Body of pancreas (tissue), 4 donors: ENCODE results near the gene TTC33. TPM values are rescaled to one million over a fixed set of nuclear protein-coding genes. Genes with fewer than 3 reads are reported as not detected.

Experiments used
- ATAC-seq: fragments of 150-250 bp; one replicate; pipeline ENCODE4 v1.9.1; 2016
- DNase-seq, 4 donors: peaks; one replicate each; pipeline ENCODE4 v3.0.0-alpha.2; 2019
- H3K27ac ChIP-seq, 4 donors: fragments of 200-600 bp; sonication (generic); 1 replicate in 3 of 4; 2 replicates in 1 of 4; pipeline versions ENCODE4 v1.5.1 to v1.6.1; 2016 to 2019; ENCODE audit warnings: mild to moderate bottlenecking in 1 of 4, mixed read lengths in 1 of 4, moderate library complexity in 1 of 4
- H3K27me3 ChIP-seq, 2 donors: fragments of 200-600 bp; sonication (generic); one replicate each; pipeline ENCODE4 v1.6.0; 2016; ENCODE audit warnings: mild to moderate bottlenecking in 1 of 2
- H3K36me3 ChIP-seq, 2 donors: fragments of 200-600 bp; sonication (generic); replicated peaks in 1 of 2; 2 replicates each; pipeline ENCODE4 v1.5.1; 2016; ENCODE audit warnings: low read depth in 2 of 2; ENCODE audit not compliant: insufficient read depth in 1 of 2
- H3K4me1 ChIP-seq: fragments of 200-600 bp; sonication (generic); one replicate; pipeline ENCODE4 v1.6.0; 2016
- H3K4me3 ChIP-seq, 2 donors: fragments of 200-600 bp; sonication (generic); 1 replicate in 1 of 2; 2 replicates in 1 of 2; pipeline ENCODE4 v1.5.1; 2016 to 2019
- H3K9me3 ChIP-seq, 3 donors: fragments of 200-600 bp; sonication (generic); 1 replicate in 2 of 3; 2 replicates in 1 of 3; pipeline ENCODE4 v1.5.1; 2016
- POLR2A ChIP-seq, 3 donors: fragments of 450-650 bp; IDR thresholded peaks; one replicate each; pipeline ENCODE4 v1.6.1; 2016; ENCODE audit warnings: antibody characterized with exemption in 3 of 3, mild to moderate bottlenecking in 2 of 3
- WGBS, 2 donors: methylation state at CpG; one replicate each; pipeline ENCODE4 v1.1.5; 2017; 5-methylcytosine and 5-hydroxymethylcytosine counted together
- intact Hi-C: fragments of 100-400 bp; cut with DNase I; formaldehyde crosslinking; loops from one replicate; pipeline ENCODE4 v1.15.1; 2023
- total RNA-seq, 2 donors: library from RNA; depleted of rRNA; stranded (reverse); fragments of >200 nt; gene quantifications; one replicate each; pipeline ENCODE4 v1.1.0, GENCODE V29; 2016
- TF ChIP-seq, protein P1 (sequence below), 7 experiments: fragments of 450-650 bp in 4 of 7; fragments of 200-600 bp in 3 of 7; sonication (generic) in 3 of 7; IDR thresholded peaks; one replicate each; pipeline ENCODE4 v1.5.1; 2016 to 2019; ENCODE audit warnings: antibody characterized with exemption in 7 of 7

TTC33 gene, protein sequence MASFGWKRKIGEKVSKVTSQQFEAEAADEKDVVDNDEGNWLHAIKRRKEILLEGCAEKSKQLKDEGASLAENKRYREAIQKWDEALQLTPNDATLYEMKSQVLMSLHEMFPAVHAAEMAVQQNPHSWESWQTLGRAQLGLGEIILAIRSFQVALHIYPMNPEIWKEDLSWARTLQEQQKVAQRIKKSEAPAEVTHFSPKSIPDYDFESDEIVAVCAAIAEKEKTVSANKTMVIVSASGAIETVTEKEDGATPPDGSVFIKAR
- total RNA-seq, result 1 to 10 TPM; 2.3 to 9.3 TPM

DNA sequence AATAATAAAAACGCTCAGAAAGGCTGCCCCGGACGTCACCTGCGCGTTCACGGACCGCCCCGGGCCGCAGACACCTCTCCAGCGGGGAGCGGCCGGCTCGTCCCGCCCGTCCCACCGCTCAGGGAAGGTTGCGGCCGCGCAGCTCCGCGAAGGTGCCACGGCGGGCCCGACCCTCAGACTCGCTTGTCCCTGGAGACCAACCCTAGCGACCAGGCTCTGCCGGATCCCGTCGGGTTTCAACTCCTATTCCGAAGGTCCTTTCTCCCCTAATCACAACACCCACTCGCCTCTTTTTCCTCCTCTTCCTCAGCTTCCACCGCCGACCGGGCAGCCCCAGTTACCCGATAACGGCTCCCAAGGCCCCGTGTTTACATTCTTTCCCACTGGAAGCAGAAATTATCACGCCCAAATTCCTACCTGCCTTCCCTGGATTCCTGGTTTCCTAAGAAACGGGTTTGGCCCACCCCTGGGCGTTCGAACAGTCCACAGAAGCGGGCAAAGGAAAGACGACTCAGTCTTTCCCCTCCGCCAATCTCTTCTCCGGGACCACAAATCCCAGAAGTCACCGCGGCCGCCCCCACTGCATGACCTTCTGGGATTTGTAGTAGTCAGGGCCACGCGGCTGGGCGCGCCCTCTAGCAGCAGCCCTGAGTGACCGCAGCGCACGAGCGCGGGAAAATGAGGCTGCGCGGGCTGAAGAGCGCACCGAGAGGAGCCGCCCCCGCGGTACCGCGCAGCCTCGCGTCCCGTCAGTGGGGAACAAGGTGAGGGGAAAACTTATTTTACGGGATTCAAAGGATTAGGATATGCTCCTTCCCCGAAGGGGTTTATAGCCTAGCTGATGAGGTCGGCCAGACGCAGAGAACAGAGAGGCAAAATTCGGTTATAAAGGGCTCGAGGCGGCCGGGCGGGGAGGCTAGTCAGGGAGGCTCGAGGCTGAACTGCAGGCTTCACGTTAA is at the start of gene TTC33:
Gene TTC33, minus strand, starts transcription at position 555 of the 959 bp plus-strand sequence. CDS start 8,943 bp downstream, outside the sequence.
- peak; percentile 97 for ATAC-seq
- no peaks in the 10 kb centered on the region for H3K36me3 ChIP-seq
- TF ChIP-seq POLR2A (IDR thresholded peaks at IDR 0.05), result peak in 2 of 3 donors; percentile 44 to 55
- TF ChIP-seq, protein P1, sequence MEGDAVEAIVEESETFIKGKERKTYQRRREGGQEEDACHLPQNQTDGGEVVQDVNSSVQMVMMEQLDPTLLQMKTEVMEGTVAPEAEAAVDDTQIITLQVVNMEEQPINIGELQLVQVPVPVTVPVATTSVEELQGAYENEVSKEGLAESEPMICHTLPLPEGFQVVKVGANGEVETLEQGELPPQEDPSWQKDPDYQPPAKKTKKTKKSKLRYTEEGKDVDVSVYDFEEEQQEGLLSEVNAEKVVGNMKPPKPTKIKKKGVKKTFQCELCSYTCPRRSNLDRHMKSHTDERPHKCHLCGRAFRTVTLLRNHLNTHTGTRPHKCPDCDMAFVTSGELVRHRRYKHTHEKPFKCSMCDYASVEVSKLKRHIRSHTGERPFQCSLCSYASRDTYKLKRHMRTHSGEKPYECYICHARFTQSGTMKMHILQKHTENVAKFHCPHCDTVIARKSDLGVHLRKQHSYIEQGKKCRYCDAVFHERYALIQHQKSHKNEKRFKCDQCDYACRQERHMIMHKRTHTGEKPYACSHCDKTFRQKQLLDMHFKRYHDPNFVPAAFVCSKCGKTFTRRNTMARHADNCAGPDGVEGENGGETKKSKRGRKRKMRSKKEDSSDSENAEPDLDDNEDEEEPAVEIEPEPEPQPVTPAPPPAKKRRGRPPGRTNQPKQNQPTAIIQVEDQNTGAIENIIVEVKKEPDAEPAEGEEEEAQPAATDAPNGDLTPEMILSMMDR (IDR thresholded peaks at IDR 0.05), result peak; percentile 40 to 82 (median 71)
- H3K9me3 ChIP-seq, result no peaks in the 10 kb centered on the region
- H3K27me3 ChIP-seq, result no peaks in the 10 kb centered on the region
- H3K27ac ChIP-seq, result peak within 1 kb of the TSS; percentile 81 to 93 (median 86)
- DNase-seq, result peak; percentile 92 to 96 (median 94)
- 5 to 10% methylated on average over 47 to 80 of the region's 80 CpGs for WGBS, 2 donors
- H3K4me3 ChIP-seq, result peak within 1 kb of the TSS; percentile 30 to 87
- peaks cover 14% of the 10 kb centered on the region for H3K4me1 ChIP-seq
- intact Hi-C loops, result no loop called here

DNA sequence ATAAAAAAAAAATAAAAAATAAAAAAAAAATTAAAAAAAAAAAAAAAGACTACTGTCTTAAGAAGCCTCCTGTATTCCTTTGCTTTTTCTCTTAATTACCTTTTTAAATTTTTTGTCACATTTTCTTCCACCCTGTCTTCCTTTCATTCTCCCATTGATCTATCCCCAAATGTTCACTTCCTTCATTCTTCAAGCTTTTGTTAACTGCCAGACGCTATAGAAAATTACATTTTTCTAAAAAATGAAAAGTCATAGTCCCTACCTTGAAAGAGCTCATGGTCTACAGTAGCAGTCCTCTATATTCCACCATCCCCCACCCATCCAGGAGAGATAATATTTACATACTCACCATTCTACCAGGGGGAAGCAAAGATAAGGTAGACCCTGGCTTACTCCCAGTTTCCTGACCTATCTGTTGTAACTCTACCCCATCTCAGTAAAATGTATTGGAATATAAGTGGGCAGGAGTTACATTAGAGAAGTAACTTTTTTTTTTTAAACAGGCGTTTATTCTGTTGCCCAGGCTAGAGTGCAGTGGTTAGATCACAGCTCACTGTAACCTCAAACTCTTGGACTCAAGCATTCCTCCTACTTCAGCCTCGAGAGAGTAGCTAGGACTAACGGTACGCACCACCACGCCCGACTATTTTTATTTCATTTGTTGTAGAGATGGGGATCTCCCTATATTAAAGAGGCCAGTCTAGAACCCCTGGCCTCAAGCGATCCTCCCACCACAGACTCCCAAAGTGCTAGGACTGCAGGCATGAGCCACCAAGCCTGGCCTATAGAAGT is 46.2 kb upstream of the TTC33 start:
- Histone ChIP-seq H3K4me1 (peaks cover 6% of the 10 kb centered on the region), H3K9me3 (no peaks in the 10 kb centered on the region), H3K4me3 (no peak overlapping the region), H3K36me3 (no peaks in the 10 kb centered on the region), H3K27ac (no peak overlapping the region), H3K27me3 (no peaks in the 10 kb centered on the region)
- no peak for TF ChIP-seq POLR2A (IDR thresholded peaks at IDR 0.05)
- TF ChIP-seq, protein P1 (IDR thresholded peaks at IDR 0.05), result no peak
- intact Hi-C loops, result no loop called here
- ATAC-seq (no peak), DNase-seq (no peak)
- 73 to 83% methylated on average over 8 of the region's 8 CpGs for WGBS, 2 donors

DNA sequence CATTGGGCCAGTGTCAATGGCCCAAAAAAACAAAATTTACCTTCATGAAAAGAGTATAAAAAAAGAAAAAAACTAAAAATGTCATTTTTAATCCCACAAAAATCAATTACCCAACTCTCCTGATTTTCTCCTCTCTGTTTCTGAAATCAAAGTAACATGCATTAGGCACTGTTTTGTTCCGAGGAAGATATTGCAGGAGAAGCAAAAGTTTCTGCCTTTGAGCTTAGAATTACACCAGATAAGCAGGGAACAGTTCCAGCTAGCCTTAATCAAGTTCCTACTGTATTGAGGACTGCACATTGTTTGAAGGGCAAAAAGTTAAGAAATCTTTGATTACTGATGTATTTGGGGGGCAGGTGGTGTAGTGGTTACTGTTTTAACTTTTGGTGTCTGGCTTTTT is 43.5 kb upstream of the TTC33 start:
- DNase-seq, result no peak
- intact Hi-C loops, result no loop called here
- Histone ChIP-seq H3K9me3 (no peaks in the 10 kb centered on the region), H3K4me1 (peaks cover 23% of the 10 kb centered on the region), H3K27me3 (no peaks in the 10 kb centered on the region), H3K36me3 (no peaks in the 10 kb centered on the region), H3K27ac (no peak overlapping the region), H3K4me3 (no peak overlapping the region)
- no peak for ATAC-seq
- WGBS, 2 donors, result 18 to 38% methylated on average over 1 of the region's 1 CpG
- TF ChIP-seq, protein P1 (IDR thresholded peaks at IDR 0.05), result no peak
- TF ChIP-seq POLR2A (IDR thresholded peaks at IDR 0.05), result no peak

DNA sequence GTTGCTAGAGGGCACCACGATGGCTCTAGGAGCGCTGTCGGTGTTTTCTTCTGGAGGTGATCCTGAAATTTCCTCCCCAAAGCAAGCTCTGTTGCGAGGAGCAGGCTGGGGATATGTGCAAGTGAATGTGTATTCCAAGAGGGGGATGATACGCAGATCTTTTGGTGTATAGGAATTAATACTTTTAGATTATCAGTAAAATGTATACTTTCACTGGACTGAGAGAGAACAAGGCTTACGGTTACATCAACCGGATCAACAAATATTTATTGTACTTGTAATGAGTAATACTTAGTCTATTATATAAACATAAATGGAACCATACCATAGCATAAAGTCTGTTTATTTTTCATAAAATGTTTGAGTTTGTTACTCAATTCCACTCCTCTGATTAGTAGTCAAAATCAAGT is 43.0 kb upstream of the TTC33 start:
- H3K4me1 ChIP-seq, result peaks cover 23% of the 10 kb centered on the region
- 2 to 8% methylated on average over 7 of the region's 7 CpGs for WGBS, 2 donors
- H3K36me3 ChIP-seq, result no peaks in the 10 kb centered on the region
- no peak for TF ChIP-seq POLR2A (IDR thresholded peaks at IDR 0.05)
- TF ChIP-seq, protein P1 (IDR thresholded peaks at IDR 0.05), result no peak
- DNase-seq, result no peak
- H3K4me3 ChIP-seq, result peak overlapping the region; percentile 74 to 100
- H3K27ac ChIP-seq, result peak overlapping the region in 3 of 4 donors; percentile 91 to 96 (median 93)
- intact Hi-C loops, result no loop called here
- no peak for ATAC-seq
- no peaks in the 10 kb centered on the region for H3K9me3 ChIP-seq
- no peaks in the 10 kb centered on the region for H3K27me3 ChIP-seq
